Progenitor cell of endocrine pancreas (in vitro differentiated cells): ENCODE results near the gene HS6ST1. TPM values are rescaled to one million over a fixed set of nuclear protein-coding genes. Genes with fewer than 3 reads are reported as not detected.

Source experiments
- DNase-seq: peaks from one replicate; pipeline ENCODE4 v3.0.0; 2021; ENCODE audit warnings: low spot score; ENCODE audit not compliant: unreplicated experiment
- H3K27ac Mint-ChIP-seq: 2 replicates; pipeline ENCODE4 v1.8.0; 2021; ENCODE audit warnings: mild to moderate bottlenecking, moderate library complexity, mixed read lengths
- H3K27me3 Mint-ChIP-seq: 2 replicates; pipeline ENCODE4 v1.8.0; 2021; ENCODE audit warnings: mixed read lengths
- H3K36me3 Mint-ChIP-seq: 2 replicates; pipeline ENCODE4 v1.8.0; 2022; ENCODE audit warnings: mixed read lengths; ENCODE audit not compliant: insufficient read depth
- H3K4me1 Mint-ChIP-seq: 2 replicates; pipeline ENCODE4 v1.8.0; 2021; ENCODE audit warnings: low read depth, mixed read lengths
- H3K4me3 Mint-ChIP-seq: 2 replicates; pipeline ENCODE4 v1.8.0; 2021; ENCODE audit warnings: low read depth, mild to moderate bottlenecking, moderate library complexity, mixed read lengths
- H3K9me3 Mint-ChIP-seq: 2 replicates; pipeline ENCODE4 v1.8.0; 2021; ENCODE audit warnings: low read depth, mixed read lengths
- total RNA-seq: library from RNA; stranded (reverse); gene quantifications from 2 replicates; pipeline ENCODE4 v1.2.1, GENCODE V29; 2021
- TF ChIP-seq, protein P1 (sequence below): fragments of 200-600 bp; sonication (generic); IDR thresholded peaks from one replicate; pipeline ENCODE4 v1.5.0; 2021; ENCODE audit warnings: antibody characterized with exemption, mild to moderate bottlenecking; ENCODE audit not compliant: unreplicated experiment

HS6ST1 gene
- total RNA-seq, 1 donor from 2014 or later: 81.2 TPM

GRCh38 chr2:128293870-128294455 is 24.7 kb downstream of the HS6ST1 start:
- Mint-ChIP-seq H3K4me1 (no peaks in the 10 kb centered on the region), H3K27me3 (no peaks in the 10 kb centered on the region), H3K36me3 (peaks cover 10% of the 10 kb centered on the region), H3K27ac (peak overlapping the region; percentile 92), H3K4me3 (no peak overlapping the region), H3K9me3 (peaks cover 4% of the 10 kb centered on the region)
- TF ChIP-seq, protein P1, sequence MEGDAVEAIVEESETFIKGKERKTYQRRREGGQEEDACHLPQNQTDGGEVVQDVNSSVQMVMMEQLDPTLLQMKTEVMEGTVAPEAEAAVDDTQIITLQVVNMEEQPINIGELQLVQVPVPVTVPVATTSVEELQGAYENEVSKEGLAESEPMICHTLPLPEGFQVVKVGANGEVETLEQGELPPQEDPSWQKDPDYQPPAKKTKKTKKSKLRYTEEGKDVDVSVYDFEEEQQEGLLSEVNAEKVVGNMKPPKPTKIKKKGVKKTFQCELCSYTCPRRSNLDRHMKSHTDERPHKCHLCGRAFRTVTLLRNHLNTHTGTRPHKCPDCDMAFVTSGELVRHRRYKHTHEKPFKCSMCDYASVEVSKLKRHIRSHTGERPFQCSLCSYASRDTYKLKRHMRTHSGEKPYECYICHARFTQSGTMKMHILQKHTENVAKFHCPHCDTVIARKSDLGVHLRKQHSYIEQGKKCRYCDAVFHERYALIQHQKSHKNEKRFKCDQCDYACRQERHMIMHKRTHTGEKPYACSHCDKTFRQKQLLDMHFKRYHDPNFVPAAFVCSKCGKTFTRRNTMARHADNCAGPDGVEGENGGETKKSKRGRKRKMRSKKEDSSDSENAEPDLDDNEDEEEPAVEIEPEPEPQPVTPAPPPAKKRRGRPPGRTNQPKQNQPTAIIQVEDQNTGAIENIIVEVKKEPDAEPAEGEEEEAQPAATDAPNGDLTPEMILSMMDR: no peak
- DNase-seq: no peak

GRCh38 chr2:128293426-128293755 is 25.3 kb downstream of the HS6ST1 start:
- TF ChIP-seq, protein P1: no peak
- Mint-ChIP-seq H3K9me3 (peaks cover 3% of the 10 kb centered on the region), H3K4me1 (no peaks in the 10 kb centered on the region), H3K4me3 (no peak overlapping the region), H3K36me3 (peaks cover 10% of the 10 kb centered on the region), H3K27ac (peak overlapping the region; percentile 88), H3K27me3 (no peaks in the 10 kb centered on the region)
- DNase-seq: no peak

DNA sequence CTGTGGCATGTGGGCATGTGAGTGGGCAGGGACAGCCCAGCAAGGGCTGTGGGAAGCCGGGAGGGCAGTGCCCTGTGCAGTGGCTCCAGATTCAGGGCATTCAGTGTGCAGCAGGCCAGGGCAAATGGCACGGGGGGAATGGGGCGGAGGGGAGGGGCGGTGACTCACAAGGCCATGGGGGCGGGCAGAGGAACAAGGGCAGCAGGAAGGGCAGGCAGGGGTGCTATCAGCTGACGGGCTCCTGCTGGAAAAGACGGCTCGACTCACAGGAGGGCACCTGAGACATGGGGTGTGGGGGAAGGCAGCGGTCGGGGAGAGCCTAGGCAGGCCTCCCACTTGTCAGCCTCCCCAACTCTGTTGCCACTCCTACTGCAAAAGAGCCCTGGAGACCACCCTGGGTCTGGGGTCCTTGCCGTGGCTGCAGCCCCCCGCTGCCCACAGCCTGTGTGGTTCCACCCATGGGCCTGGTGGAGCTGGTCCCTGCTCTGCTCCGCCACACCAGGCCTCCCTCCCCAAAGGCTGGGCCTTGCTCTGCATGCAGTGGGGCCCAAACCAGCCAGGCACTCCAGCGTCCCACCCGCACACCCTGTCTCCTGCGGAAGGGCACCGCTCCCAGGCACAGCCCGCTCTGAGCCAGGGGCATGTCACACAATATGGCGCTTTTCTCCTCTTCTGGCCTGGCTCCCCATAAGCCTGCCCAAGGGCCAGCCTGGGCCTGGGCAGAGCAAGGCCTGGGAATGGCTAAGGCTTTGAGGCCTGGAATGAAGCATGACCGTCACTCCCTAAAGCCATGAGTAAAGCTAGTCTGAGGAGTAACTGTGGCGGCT is 25.9 kb downstream of the HS6ST1 start:
- no peaks in the 10 kb centered on the region for H3K9me3 Mint-ChIP-seq
- H3K4me1 Mint-ChIP-seq: no peaks in the 10 kb centered on the region
- no peak for DNase-seq
- H3K27ac Mint-ChIP-seq: no peak overlapping the region
- H3K4me3 Mint-ChIP-seq: no peak overlapping the region
- TF ChIP-seq, protein P1: no peak
- peaks cover 6% of the 10 kb centered on the region for H3K36me3 Mint-ChIP-seq
- no peaks in the 10 kb centered on the region for H3K27me3 Mint-ChIP-seq

GRCh38 chr2:128291844-128292598 is 26.6 kb downstream of the HS6ST1 start:
- TF ChIP-seq, protein P1: no peak
- no peak overlapping the region for H3K27ac Mint-ChIP-seq
- no peaks in the 10 kb centered on the region for H3K27me3 Mint-ChIP-seq
- no peak overlapping the region for H3K4me3 Mint-ChIP-seq
- H3K9me3 Mint-ChIP-seq: no peaks in the 10 kb centered on the region
- no peak for DNase-seq
- no peaks in the 10 kb centered on the region for H3K4me1 Mint-ChIP-seq
- peaks cover 5% of the 10 kb centered on the region for H3K36me3 Mint-ChIP-seq

- H3K27me3 Mint-ChIP-seq: no peaks in the 10 kb centered on the region
- H3K4me3 Mint-ChIP-seq: no peak overlapping the region
- TF ChIP-seq, protein P1: no peak
- H3K9me3 Mint-ChIP-seq: no peaks in the 10 kb centered on the region
- H3K27ac Mint-ChIP-seq: no peak overlapping the region
- DNase-seq: no peak
- peaks cover 4% of the 10 kb centered on the region for H3K36me3 Mint-ChIP-seq
- H3K4me1 Mint-ChIP-seq: no peaks in the 10 kb centered on the region
Measured at GRCh38 chr2:128291161-128291843, 27.4 kb downstream of the HS6ST1 start.
